Kidney capillary endothelial cell (primary cell): ENCODE data around the gene ZNF319.

Experiments
- DNase-seq: peaks from one replicate; pipeline ENCODE4 v3.0.0-alpha.2; 2018; ENCODE audit warnings: low spot score

ZNF319 gene

GRCh38 chr16:57999971-58000705 is at the start of gene ZNF319:
Gene ZNF319, minus strand, starts transcription at chr16:58000672. Its CDS starts 2,407 bp downstream, at chr16:57998265.
- DNase-seq = no peak

- no peak for DNase-seq
These were observed 49.0 kb upstream of the ZNF319 start for GRCh38 chr16:58049232-58050185.

- DNase-seq = no peak
These were observed 48.2 kb upstream of the ZNF319 start for GRCh38 chr16:58048494-58049231.

DNA sequence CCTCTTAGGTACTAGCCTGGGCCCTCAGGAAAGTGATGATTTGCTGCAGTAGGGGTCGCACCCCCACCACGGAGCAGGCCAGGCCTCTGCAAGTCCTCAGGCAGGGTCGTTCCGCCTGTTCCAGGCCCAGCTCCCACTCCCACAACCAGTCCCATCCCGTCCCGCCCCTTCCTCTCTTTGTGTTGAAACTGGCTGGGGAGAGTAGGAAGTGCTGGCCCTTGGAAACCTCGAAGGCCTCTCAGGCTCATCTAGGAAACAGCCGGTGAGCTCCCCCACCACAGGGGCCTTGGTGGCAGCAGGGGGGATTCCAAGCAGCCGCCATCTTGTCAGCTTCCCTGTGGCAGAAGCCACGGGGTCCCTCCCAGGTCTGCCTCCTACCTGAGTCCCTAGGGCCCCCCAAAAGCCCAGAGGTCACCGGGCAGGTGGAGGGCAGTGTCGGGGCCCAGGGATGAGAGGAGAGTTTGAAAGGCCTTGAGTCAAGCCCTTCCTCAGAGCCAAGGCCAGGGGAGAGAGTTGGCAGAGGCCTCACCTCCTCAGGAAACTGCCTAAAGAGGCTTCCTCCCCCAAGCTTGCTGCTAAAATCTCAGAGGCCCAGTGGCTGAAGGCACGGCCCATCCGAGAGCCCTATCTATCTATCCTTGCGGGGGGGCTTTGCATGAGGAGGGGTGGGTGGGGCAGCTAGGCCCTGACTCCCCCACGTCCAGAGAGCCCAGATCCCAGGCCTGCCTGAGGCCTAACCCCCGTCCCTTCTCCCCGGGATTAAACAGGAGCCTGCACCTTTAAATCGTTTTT is 47.3 kb upstream of the ZNF319 start:
- no peak for DNase-seq

DNA sequence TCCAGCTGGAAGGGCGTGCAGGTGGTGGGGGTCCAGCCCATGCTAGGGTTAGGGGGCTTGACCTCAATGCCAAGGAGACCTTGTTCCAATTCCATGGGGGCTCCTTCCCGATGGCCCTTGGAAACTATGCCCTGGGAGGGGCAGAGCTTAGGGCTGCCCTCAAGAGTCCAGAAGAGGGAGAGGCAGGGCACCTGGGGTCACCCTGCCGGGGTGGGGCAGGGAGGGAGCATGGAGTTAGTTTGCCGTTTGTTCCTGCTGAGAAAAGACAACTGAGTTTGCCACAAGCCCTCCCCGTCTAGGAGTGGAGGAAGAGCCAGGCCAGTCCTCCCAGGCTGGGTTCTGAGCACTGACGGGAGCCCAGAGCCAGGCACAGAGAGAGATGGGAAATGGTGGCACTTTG is 46.5 kb upstream of the ZNF319 start:
- no peak for DNase-seq

DNA sequence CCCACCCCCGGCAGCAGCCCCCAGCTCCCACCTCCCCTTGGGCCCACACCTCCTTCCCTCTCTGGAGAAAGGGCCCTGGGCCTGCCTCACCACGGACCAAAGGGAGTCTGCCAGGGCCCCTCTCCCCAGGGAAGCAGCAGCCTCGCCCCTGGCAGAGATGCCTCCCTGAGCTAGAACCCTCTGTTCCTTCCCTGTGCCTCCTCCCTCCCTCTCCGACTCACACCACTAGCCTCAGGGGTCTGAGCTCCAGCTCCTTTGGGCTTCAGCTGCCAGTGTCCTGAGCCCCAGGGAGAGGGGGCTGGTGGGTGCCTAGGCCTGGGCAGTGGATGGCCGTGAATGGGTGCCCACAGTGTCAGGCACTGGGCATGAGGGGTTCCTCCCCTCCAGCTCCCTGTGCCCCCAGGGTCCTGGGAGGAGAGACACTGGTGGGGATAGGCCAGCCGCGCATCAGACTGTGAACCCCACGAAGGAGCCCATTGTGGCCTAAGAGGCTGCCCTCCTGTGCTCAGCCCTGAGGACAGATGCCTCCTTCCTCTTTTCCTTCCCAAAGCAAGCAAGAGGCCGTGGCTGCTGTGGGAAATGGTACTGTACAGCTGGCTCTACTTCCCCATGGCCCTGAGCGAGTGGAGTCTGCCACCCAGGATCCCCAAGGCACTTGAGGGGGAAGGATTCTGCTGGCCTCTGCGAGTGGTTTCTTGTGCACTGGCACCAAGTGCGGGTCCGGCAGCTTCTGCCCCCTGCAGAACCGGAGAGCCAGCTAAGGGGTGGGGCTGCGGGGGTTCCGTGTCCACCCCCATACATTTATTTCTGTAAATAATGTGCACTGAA is 45.8 kb upstream of the ZNF319 start:
- no peak for DNase-seq

DNA sequence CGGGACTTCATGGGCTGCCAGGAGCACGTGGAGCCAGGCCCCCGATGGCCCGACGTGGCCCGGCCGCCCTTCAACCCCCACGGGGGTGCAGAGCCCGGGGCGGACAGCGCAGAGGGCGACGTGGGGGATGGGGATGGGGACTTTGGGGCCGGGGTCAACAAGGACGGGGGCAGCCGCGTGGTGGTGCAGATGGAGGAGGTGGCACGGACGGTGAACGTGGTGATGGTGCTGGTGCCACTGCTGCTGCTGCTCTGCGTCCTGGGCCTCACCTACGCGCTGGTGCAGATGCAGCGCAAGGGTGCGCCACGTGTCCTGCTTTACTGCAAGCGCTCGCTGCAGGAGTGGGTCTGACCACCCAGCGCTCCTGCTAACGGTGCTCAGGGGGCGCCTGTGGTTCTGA is 44.6 kb upstream of the ZNF319 start:
- DNase-seq = no peak

GRCh38 chr16:58044266-58045019 is 44.0 kb upstream of the ZNF319 start:
- DNase-seq = no peak

GRCh38 chr16:58043571-58044155 is 43.2 kb upstream of the ZNF319 start:
- no peak for DNase-seq

DNA sequence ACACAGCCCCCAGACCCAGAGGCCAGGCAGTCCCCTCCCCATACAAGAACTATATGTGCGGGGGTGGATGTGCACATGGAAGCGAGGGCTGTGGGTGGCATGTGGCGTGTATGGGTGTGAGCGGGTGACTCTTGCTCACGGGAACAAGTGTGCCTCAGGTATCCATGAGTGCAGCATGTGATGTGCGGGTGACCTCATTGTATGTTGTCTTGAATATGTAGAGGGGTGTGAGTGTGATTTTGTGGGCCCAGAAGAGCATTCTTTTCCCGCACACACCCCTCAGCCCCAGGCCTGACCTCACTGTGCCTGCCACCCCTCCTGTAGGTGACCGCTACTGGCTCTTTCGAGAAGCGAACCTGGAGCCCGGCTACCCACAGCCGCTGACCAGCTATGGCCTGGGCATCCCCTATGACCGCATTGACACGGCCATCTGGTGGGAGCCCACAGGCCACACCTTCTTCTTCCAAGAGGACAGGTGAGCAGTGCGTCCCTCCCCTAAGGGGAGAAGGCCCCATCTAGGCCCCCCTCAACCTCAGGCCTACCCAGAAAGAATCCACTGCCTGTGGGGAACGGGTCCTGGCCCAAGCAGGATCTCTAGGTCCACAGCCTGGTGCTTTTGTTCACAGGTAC is 42.5 kb upstream of the ZNF319 start:
- no peak for DNase-seq

- no peak for DNase-seq
These were observed 41.8 kb upstream of the ZNF319 start for GRCh38 chr16:58042001-58042885.

DNA sequence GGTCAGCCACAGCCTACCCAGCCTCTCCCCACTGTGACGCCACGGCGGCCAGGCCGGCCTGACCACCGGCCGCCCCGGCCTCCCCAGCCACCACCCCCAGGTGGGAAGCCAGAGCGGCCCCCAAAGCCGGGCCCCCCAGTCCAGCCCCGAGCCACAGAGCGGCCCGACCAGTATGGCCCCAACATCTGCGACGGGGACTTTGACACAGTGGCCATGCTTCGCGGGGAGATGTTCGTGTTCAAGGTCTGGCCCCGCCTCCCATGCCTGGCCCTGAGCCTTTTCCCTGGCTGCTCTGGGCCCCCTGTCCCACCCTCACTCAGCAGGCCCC is 41.1 kb upstream of the ZNF319 start:
- DNase-seq = no peak

- DNase-seq = no peak
These were observed 40.6 kb upstream of the ZNF319 start for GRCh38 chr16:58040945-58041627.

GRCh38 chr16:58040496-58040846 is 40.0 kb upstream of the ZNF319 start:
- DNase-seq = no peak

GRCh38 chr16:58039829-58040495 is 39.5 kb upstream of the ZNF319 start:
- no peak for DNase-seq

- DNase-seq = no peak
These were observed 37.8 kb upstream of the ZNF319 start for GRCh38 chr16:58038219-58038641.
